Upper lobe of right lung (tissue), 1 donor: ENCODE data around the gene CAMK4. TPM values are rescaled to one million over a fixed set of nuclear protein-coding genes. Genes with fewer than 3 reads are reported as not detected.

ENCODE experiments used
- ATAC-seq: fragments of 200-7000 bp; cut with Tn5 transposase; one replicate; pipeline ENCODE4 v1.9.1; 2020; ENCODE audit warnings: mild to moderate bottlenecking, moderate library complexity
- DNase-seq: peaks from one replicate; pipeline ENCODE4 v3.0.0-alpha.2; 2020
- H3K27ac ChIP-seq: fragments of 200-600 bp; one replicate; pipeline ENCODE4 v1.8.0; 2022
- H3K27me3 ChIP-seq: fragments of 200-600 bp; one replicate; pipeline ENCODE4 v1.8.0; 2022; ENCODE audit warnings: mild to moderate bottlenecking
- H3K36me3 ChIP-seq: fragments of 200-600 bp; one replicate; pipeline ENCODE4 v1.8.0; 2022
- H3K4me1 ChIP-seq: fragments of 200-600 bp; one replicate; pipeline ENCODE4 v1.8.0; 2022
- H3K4me3 ChIP-seq: fragments of 200-600 bp; one replicate; pipeline ENCODE4 v1.8.0; 2022; ENCODE audit warnings: mild to moderate bottlenecking
- H3K9me3 ChIP-seq: fragments of 200-600 bp; one replicate; pipeline ENCODE4 v1.8.0; 2022
- intact Hi-C: fragments of 100-400 bp; cut with DNase I; formaldehyde crosslinking; loops from one replicate; pipeline ENCODE4 v1.11.0; 2022
- long read RNA-seq: library from polyadenylated mRNA; unstranded; transcript quantifications from one replicate; pipeline ENCODE4 v2.0.0, GENCODE V29; 2021
- total RNA-seq: library from RNA; stranded (reverse); fragmentation: NEBNext Ultra II Directional; extraction: Animal tissue kit (Norgen Biotek cat#: 25700); gene quantifications from one replicate; pipeline ENCODE4 v1.2.1, GENCODE V29; 2021
- TF ChIP-seq, protein P1 (sequence below): fragments of 200-600 bp; IDR thresholded peaks from one replicate; pipeline ENCODE4 v1.8.0; 2022; ENCODE audit warnings: antibody characterized with exemption
- donor health status: DM: no; HTN: yes; CAD: no; lungs with severe emphysema.

CAMK4 gene
- total RNA-seq = 3.8 TPM
- long read RNA-seq = 0 reads

DNA sequence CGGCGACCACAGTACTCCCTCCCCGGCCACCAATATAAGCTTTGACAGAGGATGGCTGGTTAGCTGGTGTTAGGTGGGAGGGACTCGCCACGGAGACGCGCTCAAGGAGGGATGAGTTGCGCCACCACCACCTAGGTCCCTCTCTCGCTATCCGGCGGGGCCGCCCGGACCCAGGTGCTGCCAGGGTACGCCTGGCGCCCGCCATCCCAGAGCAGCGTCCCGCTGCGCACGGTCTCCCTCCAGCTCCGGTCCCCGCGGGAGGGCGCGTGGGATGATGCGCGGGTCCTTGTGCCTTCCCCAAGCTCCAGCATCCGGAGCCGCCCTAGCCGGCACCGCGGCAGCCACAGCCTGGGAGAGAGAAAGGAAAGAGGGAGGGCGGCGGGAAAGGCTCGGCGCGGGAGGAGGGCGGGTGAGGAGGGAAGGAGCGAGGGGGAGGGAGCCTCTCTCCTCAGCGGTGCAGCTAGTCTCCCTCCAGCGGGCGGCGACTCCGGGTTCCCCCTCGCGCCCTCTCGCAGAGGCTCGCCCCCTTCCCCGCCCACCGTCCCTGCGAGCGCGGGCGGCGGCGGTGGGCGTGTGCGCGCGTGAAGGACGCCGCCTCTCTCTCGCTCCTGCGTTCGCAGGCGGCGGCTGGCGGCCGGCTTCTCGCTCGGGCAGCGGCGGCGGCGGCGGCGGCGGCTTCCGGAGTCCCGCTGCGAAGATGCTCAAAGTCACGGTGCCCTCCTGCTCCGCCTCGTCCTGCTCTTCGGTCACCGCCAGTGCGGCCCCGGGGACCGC is at the start of gene CAMK4:
CAMK4 (plus strand) TSS at position 598 of the 774 bp plus-strand sequence; CDS start at position 698, 100 bp downstream.
- TF ChIP-seq, protein P1, sequence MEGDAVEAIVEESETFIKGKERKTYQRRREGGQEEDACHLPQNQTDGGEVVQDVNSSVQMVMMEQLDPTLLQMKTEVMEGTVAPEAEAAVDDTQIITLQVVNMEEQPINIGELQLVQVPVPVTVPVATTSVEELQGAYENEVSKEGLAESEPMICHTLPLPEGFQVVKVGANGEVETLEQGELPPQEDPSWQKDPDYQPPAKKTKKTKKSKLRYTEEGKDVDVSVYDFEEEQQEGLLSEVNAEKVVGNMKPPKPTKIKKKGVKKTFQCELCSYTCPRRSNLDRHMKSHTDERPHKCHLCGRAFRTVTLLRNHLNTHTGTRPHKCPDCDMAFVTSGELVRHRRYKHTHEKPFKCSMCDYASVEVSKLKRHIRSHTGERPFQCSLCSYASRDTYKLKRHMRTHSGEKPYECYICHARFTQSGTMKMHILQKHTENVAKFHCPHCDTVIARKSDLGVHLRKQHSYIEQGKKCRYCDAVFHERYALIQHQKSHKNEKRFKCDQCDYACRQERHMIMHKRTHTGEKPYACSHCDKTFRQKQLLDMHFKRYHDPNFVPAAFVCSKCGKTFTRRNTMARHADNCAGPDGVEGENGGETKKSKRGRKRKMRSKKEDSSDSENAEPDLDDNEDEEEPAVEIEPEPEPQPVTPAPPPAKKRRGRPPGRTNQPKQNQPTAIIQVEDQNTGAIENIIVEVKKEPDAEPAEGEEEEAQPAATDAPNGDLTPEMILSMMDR = peak; percentile 26
- peaks cover 31% of the 10 kb centered on the region for H3K27me3 ChIP-seq
- H3K27ac ChIP-seq = peak within 1 kb of the TSS; percentile 7
- no peaks in the 10 kb centered on the region for H3K9me3 ChIP-seq
- peaks cover 7% of the 10 kb centered on the region for H3K4me1 ChIP-seq
- no peaks in the 10 kb centered on the region for H3K36me3 ChIP-seq
- ATAC-seq = peak; percentile 90
- intact Hi-C loops = no loop called here
- H3K4me3 ChIP-seq = peak within 1 kb of the TSS; percentile 57
- peak; percentile 78 for DNase-seq

DNA sequence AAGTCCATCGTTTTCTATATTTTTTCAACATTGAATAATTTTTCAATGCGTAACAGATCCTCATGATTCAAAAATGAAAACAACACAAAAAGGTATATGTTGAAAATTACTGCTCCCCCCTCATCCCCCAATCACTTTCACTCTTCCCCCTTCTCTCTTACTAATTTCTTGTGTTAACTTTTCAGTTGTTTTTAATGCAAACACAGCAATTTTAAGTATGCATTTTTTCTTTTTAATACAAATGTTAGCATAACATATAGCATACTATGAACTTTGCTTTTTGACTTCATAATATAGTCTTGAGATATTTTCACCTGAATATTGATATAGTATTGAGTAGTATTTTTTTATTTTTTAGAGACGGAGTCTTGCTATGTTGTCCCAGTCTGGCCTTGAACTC is 41.1 kb upstream of the CAMK4 start:
- Histone ChIP-seq H3K27me3 (no peaks in the 10 kb centered on the region), H3K4me3 (no peak overlapping the region), H3K9me3 (no peaks in the 10 kb centered on the region), H3K36me3 (no peaks in the 10 kb centered on the region), H3K27ac (no peak overlapping the region), H3K4me1 (no peaks in the 10 kb centered on the region)
- ATAC-seq (no peak), DNase-seq (no peak)
- intact Hi-C loops = no loop called here
- TF ChIP-seq, protein P1 = no peak

DNA sequence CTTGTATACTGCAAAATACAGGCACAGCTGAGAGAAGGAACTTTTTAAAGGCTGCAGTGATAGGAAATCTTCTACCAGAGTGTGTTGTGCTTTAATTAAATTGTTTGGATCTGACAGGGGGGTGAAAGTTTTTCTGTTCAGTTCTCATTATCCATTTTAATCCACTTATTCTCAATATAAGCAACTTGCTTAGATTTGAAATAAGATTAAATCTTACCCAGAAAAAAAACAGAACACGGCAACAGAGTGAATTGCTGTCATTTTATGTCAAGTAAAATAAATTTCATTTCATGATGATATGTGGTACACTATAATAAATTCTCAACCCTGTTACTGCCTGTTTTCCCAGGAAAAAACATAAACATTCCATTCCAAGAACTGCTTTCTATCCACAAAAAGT is 37.1 kb upstream of the CAMK4 start:
- Histone ChIP-seq H3K36me3 (no peaks in the 10 kb centered on the region), H3K4me3 (no peak overlapping the region), H3K27ac (no peak overlapping the region), H3K9me3 (no peaks in the 10 kb centered on the region), H3K27me3 (no peaks in the 10 kb centered on the region), H3K4me1 (no peaks in the 10 kb centered on the region)
- DNase-seq = no peak
- ATAC-seq = no peak
- TF ChIP-seq, protein P1 = no peak
- intact Hi-C loops = no loop called here

DNA sequence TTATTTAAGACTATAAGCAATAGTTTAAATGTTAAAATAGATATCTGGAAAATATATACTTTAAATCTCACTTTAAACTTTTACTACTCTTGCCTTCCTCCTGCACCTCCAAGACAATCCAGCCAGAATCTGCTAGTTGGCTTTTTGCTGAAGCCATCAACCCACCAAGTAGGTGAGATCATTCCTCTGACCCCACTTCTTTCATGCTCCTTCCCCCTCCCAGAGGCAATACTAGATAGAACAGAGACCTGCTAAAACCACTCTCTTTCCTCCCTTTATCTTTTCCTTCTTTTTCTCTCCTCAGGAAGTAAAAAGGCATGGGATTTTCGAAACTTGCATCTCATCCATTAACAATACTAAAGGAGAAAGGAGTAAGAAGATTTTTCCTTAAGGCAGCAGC is 30.1 kb upstream of the CAMK4 start:
- TF ChIP-seq, protein P1 = no peak
- Histone ChIP-seq H3K36me3 (no peaks in the 10 kb centered on the region), H3K4me1 (no peaks in the 10 kb centered on the region), H3K27me3 (no peaks in the 10 kb centered on the region), H3K9me3 (no peaks in the 10 kb centered on the region), H3K27ac (no peak overlapping the region), H3K4me3 (no peak overlapping the region)
- DNase-seq (no peak), ATAC-seq (no peak)
- intact Hi-C loops = no loop called here

DNA sequence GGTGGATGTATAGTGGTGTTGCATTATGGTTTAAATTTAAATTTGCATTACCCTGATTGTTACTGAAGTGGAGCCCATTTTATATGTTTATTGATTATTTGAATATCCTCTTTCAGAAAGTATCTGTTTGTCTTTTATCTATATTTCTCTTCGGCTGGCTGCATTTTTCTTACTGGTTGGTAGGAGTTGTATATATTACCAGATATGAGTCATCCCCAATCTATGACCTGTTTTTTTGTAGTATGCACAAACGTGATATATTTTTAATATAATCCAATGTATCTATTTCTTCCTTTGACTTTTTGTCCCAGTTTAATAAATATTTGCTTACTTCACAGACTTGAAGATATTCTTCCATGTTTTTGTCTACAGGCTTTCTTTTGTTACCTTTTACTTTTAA is 29.3 kb upstream of the CAMK4 start:
- Histone ChIP-seq H3K9me3 (no peaks in the 10 kb centered on the region), H3K27ac (no peak overlapping the region), H3K4me3 (no peak overlapping the region), H3K4me1 (no peaks in the 10 kb centered on the region), H3K36me3 (no peaks in the 10 kb centered on the region), H3K27me3 (no peaks in the 10 kb centered on the region)
- no peak for DNase-seq
- TF ChIP-seq, protein P1 = no peak
- ATAC-seq = no peak
- intact Hi-C loops = no loop called here
